H1 (cell line): ENCODE data around the gene ASCL1. TPM values are rescaled to one million over a fixed set of nuclear protein-coding genes. Genes with fewer than 3 reads are reported as not detected.

ENCODE experiments used
- CBX8 ChIP-seq: fragments of 300-800, 300-1000 bp; sonication (generic); IDR thresholded peaks from 2 replicates; pipeline ENCODE4 v1.7.1; 2016; ENCODE audit warnings: low read depth, low read length, borderline replicate concordance
- CTBP2 ChIP-seq: IDR thresholded peaks from 2 replicates; pipeline ENCODE4 v1.7.0; 2011; ENCODE audit warnings: borderline replicate concordance, mild to moderate bottlenecking, moderate library complexity, mixed read lengths, low read length; ENCODE audit not compliant: insufficient read depth, insufficient read length
- SIRT6 ChIP-seq: IDR thresholded peaks from one replicate; pipeline ENCODE4 v1.7.1; 2012; ENCODE audit warnings: low read length, inconsistent platforms
- polyA plus RNA-seq, 7 experiments: library from polyadenylated mRNA; depleted of rRNA in 3 of 7; stranded (reverse) in 5 of 7; unstranded in 2 of 7; fragments of >200 nt in 5 of 7; fragments of 200-250 nt in 2 of 7; gene quantifications; 1 replicate in 5 of 7; 2 replicates in 1 of 7; 4 replicates in 1 of 7; pipeline versions ENCODE4 v1.2.1 to v1.2.3, GENCODE V29; 2011 to 2013; ENCODE audit warnings: missing spikeins in 2 of 7, mixed read lengths in 2 of 7
- total RNA-seq: library from RNA; stranded (reverse); fragmentation: NEBNext Ultra II Directional; extraction: Animal tissue kit (Norgen Biotek cat#: 25700); gene quantifications from 2 replicates; pipeline ENCODE4 v1.2.1, GENCODE V29; 2021
- TF ChIP-seq, protein P1 (sequence below): IDR thresholded peaks from 2 replicates; pipeline ENCODE4 v1.6.1; 2011; ENCODE audit warnings: low read depth, mild to moderate bottlenecking, low read length; ENCODE audit not compliant: insufficient read depth
- TF ChIP-seq, protein P2 (sequence below), 3 experiments: IDR thresholded peaks; 1 replicate in 2 of 3; 2 replicates in 1 of 3; pipeline versions ENCODE4 v1.5.1 to v1.6.1; 2011; ENCODE audit warnings: low read length in 3 of 3, mild to moderate bottlenecking in 3 of 3, inconsistent platforms in 2 of 3, low read depth in 1 of 3, moderate library complexity in 1 of 3; ENCODE audit not compliant: insufficient read depth in 1 of 3; ENCODE audit errors: control extremely low read depth in 1 of 3

ASCL1 gene
- total and polyA plus RNA-seq, 2 of the 8 experiments (the other 6 are each of a cell fraction or from before 2014, with no cell fraction given): 0.12 TPM; not detected in 1

DNA sequence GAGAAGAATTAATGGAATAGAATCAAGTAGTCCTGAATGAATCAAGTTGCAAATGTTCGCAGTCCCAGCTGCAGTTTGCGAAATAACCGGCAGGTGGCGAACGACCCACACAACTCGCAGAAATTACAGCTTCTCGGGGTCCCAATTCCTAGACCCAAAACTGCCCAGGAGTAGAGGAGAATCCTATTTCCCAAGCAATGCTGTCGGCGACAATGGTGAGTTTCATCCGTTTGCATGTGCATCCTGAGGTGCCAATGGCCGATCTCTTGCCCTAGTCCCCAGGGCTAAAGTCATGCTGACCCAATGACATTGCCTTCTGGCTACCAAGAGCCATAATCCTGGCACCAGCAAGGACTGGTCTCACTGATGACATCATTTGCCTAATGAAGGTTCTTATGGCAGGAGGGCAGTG lies 8.5 kb upstream of the ASCL1 start (continued):
- TF ChIP-seq, protein P1, sequence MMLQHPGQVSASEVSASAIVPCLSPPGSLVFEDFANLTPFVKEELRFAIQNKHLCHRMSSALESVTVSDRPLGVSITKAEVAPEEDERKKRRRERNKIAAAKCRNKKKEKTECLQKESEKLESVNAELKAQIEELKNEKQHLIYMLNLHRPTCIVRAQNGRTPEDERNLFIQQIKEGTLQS: no peak
- TF ChIP-seq CTBP2: no peak
- TF ChIP-seq, protein P2, sequence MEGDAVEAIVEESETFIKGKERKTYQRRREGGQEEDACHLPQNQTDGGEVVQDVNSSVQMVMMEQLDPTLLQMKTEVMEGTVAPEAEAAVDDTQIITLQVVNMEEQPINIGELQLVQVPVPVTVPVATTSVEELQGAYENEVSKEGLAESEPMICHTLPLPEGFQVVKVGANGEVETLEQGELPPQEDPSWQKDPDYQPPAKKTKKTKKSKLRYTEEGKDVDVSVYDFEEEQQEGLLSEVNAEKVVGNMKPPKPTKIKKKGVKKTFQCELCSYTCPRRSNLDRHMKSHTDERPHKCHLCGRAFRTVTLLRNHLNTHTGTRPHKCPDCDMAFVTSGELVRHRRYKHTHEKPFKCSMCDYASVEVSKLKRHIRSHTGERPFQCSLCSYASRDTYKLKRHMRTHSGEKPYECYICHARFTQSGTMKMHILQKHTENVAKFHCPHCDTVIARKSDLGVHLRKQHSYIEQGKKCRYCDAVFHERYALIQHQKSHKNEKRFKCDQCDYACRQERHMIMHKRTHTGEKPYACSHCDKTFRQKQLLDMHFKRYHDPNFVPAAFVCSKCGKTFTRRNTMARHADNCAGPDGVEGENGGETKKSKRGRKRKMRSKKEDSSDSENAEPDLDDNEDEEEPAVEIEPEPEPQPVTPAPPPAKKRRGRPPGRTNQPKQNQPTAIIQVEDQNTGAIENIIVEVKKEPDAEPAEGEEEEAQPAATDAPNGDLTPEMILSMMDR (IDR thresholded peaks at IDR 0.05; ENCODE audit: control extremely low read depth in 1 of 3, insufficient read depth in 1 of 3, low read depth in 1 of 3, low read length in 3 of 3): peak; percentile 83 to 91 (median 84)
- TF ChIP-seq CBX8: no peak
- no peak for TF ChIP-seq SIRT6
